Osteoblast (primary cell): Measurements from ENCODE around the gene PLPPR1. TPM values are rescaled to one million over a fixed set of nuclear protein-coding genes. Genes with fewer than 3 reads are reported as not detected.

ENCODE experiments used
- DNase-seq: peaks from one replicate; pipeline ENCODE4 v3.0.0; 2011; ENCODE audit warnings: low spot score, mixed read lengths; ENCODE audit not compliant: insufficient read length; ENCODE audit errors: missing footprints
- H2AFZ ChIP-seq: 2 replicates; pipeline ENCODE4 v1.6.0; 2011; ENCODE audit warnings: mild to moderate bottlenecking, low read length
- H3K27ac ChIP-seq: 2 replicates; pipeline ENCODE4 v1.5.1; 2011; ENCODE audit warnings: mild to moderate bottlenecking, low read depth, low read length, moderate library complexity
- H3K27me3 ChIP-seq: 2 replicates; pipeline ENCODE4 v1.6.0; 2012; ENCODE audit warnings: mild to moderate bottlenecking, control low read depth, inconsistent platforms, low read length, moderate library complexity; ENCODE audit not compliant: insufficient read depth
- H3K36me3 ChIP-seq: 2 replicates; pipeline ENCODE4 v1.5.1; 2011; ENCODE audit warnings: mild to moderate bottlenecking, low read length, control low read depth, moderate library complexity; ENCODE audit not compliant: insufficient read depth
- H3K4me1 ChIP-seq: 2 replicates; pipeline ENCODE4 v1.5.1; 2011; ENCODE audit warnings: mild to moderate bottlenecking, low read length, control low read depth, moderate library complexity; ENCODE audit not compliant: insufficient read depth
- H3K4me2 ChIP-seq: 2 replicates; pipeline ENCODE4 v1.6.0; 2011; ENCODE audit warnings: mild to moderate bottlenecking, low read length; ENCODE audit not compliant: insufficient read depth
- H3K4me3 ChIP-seq: fragments of 200-600 bp; sonication (generic); 3 replicates; pipeline ENCODE4 v1.5.1; 2012; ENCODE audit warnings: mild to moderate bottlenecking, low read length, inconsistent platforms; ENCODE audit not compliant: insufficient read depth
- H3K79me2 ChIP-seq: 2 replicates; pipeline ENCODE4 v1.6.0; 2012; ENCODE audit warnings: mild to moderate bottlenecking, low read length, control low read depth, inconsistent platforms; ENCODE audit not compliant: insufficient read depth
- H3K9me3 ChIP-seq: 2 replicates; pipeline ENCODE4 v1.5.1; 2011; ENCODE audit warnings: low read depth, low read length, control low read depth
- H4K20me1 ChIP-seq: 2 replicates; pipeline ENCODE4 v1.6.0; 2012; ENCODE audit warnings: mild to moderate bottlenecking, low read length, control low read depth; ENCODE audit not compliant: insufficient read depth
- CTCF ChIP-seq: IDR thresholded peaks from 2 replicates; pipeline ENCODE4 v1.5.1; 2011; ENCODE audit warnings: mild to moderate bottlenecking, low read depth, low read length, moderate library complexity; ENCODE audit errors: extremely low read depth
- total RNA-seq: library from RNA; depleted of rRNA; stranded (reverse); fragments of >200 nt; gene quantifications from 2 replicates; pipeline ENCODE4 v1.2.3, GENCODE V29; 2012

Gene PLPPR1
- total RNA-seq, 1 donor, result not detected

- H2AFZ ChIP-seq, result no peak overlapping the region
- no peaks in the 10 kb centered on the region for H3K36me3 ChIP-seq
- H3K4me1 ChIP-seq, result no peaks in the 10 kb centered on the region
These were observed 198.3 kb downstream of the PLPPR1 start for GRCh38 chr9:101226803-101227202.

GRCh38 chr9:101229606-101230005 lies 201.1 kb downstream of the PLPPR1 start:
- H2AFZ ChIP-seq, result no peak overlapping the region
- no peaks in the 10 kb centered on the region for H3K36me3 ChIP-seq
- H3K79me2 ChIP-seq, result no peaks in the 10 kb centered on the region
- H3K27me3 ChIP-seq, result no peaks in the 10 kb centered on the region
- TF ChIP-seq CTCF, result no peak
- no peak overlapping the region for H3K4me3 ChIP-seq
- no peak overlapping the region for H3K27ac ChIP-seq
- H3K4me2 ChIP-seq, result no peak overlapping the region
- DNase-seq, result no peak
- H4K20me1 ChIP-seq, result no peaks in the 10 kb centered on the region
- H3K9me3 ChIP-seq, result no peaks in the 10 kb centered on the region
- H3K4me1 ChIP-seq, result no peaks in the 10 kb centered on the region

More at GRCh38 chr9:101226803-101227202, 198.3 kb downstream of the PLPPR1 start:
- Histone ChIP-seq H4K20me1 (no peaks in the 10 kb centered on the region), H3K9me3 (no peaks in the 10 kb centered on the region), H3K27ac (no peak overlapping the region), H3K27me3 (no peaks in the 10 kb centered on the region), H3K79me2 (no peaks in the 10 kb centered on the region), H3K4me3 (no peak overlapping the region), H3K4me2 (no peak overlapping the region)
- no peak for DNase-seq
- no peak for TF ChIP-seq CTCF

DNA sequence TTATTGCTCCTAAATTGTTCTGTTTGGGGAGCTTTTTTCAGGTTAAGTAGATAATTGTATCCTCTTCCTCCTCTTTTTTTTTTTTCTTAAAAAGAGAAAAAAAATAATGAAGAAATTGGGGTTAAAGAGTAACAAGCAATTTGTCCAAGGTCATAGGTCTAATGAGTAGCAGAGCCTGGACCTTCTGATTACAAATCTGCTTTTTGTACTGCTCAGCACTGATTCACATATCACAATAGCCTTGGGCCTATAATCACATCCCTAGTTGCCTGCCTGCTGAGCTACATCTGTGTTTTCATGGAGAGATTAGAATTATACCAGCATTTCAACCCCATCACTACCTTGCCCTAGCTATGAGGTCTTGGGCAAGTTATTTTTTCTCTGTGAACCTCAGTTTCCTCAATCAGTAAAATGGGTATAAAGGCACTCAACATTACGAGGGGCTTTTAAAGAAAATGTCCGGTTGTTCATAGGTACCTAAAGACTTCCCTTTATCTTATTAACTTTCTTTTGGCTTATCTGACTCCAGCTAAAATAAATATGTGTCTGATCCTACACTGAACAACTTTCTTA lies 204.0 kb downstream of the PLPPR1 start:
- H4K20me1 ChIP-seq, result no peaks in the 10 kb centered on the region
- H3K27me3 ChIP-seq, result no peaks in the 10 kb centered on the region
- no peaks in the 10 kb centered on the region for H3K36me3 ChIP-seq
- H3K4me1 ChIP-seq, result no peaks in the 10 kb centered on the region
- H3K27ac ChIP-seq, result no peak overlapping the region
- no peak overlapping the region for H2AFZ ChIP-seq
- no peaks in the 10 kb centered on the region for H3K79me2 ChIP-seq
- no peak overlapping the region for H3K4me3 ChIP-seq
- no peak overlapping the region for H3K4me2 ChIP-seq
- DNase-seq, result no peak
- TF ChIP-seq CTCF, result no peak
- H3K9me3 ChIP-seq, result no peaks in the 10 kb centered on the region

- no peaks in the 10 kb centered on the region for H3K36me3 ChIP-seq
- no peak for TF ChIP-seq CTCF
- H3K79me2 ChIP-seq, result no peaks in the 10 kb centered on the region
- no peak overlapping the region for H3K4me3 ChIP-seq
- H3K4me2 ChIP-seq, result no peak overlapping the region
- no peak overlapping the region for H2AFZ ChIP-seq
- no peaks in the 10 kb centered on the region for H3K27me3 ChIP-seq
- H3K27ac ChIP-seq, result no peak overlapping the region
- no peaks in the 10 kb centered on the region for H3K4me1 ChIP-seq
- H3K9me3 ChIP-seq, result no peaks in the 10 kb centered on the region
- no peak for DNase-seq
- H4K20me1 ChIP-seq, result no peaks in the 10 kb centered on the region
These were observed 206.8 kb downstream of the PLPPR1 start for GRCh38 chr9:101235105-101235866.
